SKM-1 (cell line): Measurements from ENCODE around the gene FXR2.
"Not testable (repeated sequence)": the region's sequence is repeated elsewhere in the genome, so short reads cannot be mapped to it uniquely, and the experiment has no call there.

Experiments
- DNase-seq: peaks from one replicate; lab custom pipeline; 2025; ENCODE audit not compliant: unreplicated experiment; lab: John Stamatoyannopoulos, UW

The FXR2 gene

GRCh38 chr17:7629939-7630571 lies 15.4 kb upstream of the FXR2 start, which contains the start of gene SHBG:
TSS of gene SHBG (plus strand) at chr17:7630135. CDS start at chr17:7630173, 38 bp downstream.
- DNase-seq = no peak

- DNase-seq = no peak
These were observed 12.8 kb upstream of the FXR2 start, which contains the start of gene SAT2 for GRCh38 chr17:7627250-7628121. TSS of gene SAT2 (minus strand) at chr17:7627821. CDS start at chr17:7627635, 186 bp downstream.

- DNase-seq = no peak
These were observed 12.2 kb upstream of the FXR2 start for GRCh38 chr17:7626956-7627249.

- no peak for DNase-seq
These were observed 11.6 kb upstream of the FXR2 start for GRCh38 chr17:7626307-7626706.

- DNase-seq = not testable (repeated sequence)
These were observed 11.1 kb upstream of the FXR2 start for GRCh38 chr17:7625749-7626148.

GRCh38 chr17:7623661-7624060 lies 9.0 kb upstream of the FXR2 start:
- DNase-seq = no peak

- DNase-seq = no peak
These were observed 6.1 kb upstream of the FXR2 start for GRCh38 chr17:7620835-7621234.

- DNase-seq = no peak
These were observed 3.9 kb upstream of the FXR2 start for GRCh38 chr17:7618608-7619007.

GRCh38 chr17:7615265-7615747 lies 609 bp upstream of the FXR2 start:
- no peak for DNase-seq

- DNase-seq = no peak
These were observed 800 bp downstream of the FXR2 start for GRCh38 chr17:7613769-7614424.

GRCh38 chr17:7612294-7612640 lies 2.4 kb downstream of the FXR2 start:
- DNase-seq = no peak

GRCh38 chr17:7611635-7612293 lies 2.9 kb downstream of the FXR2 start:
- no peak for DNase-seq

- no peak for DNase-seq
These were observed 4.1 kb downstream of the FXR2 start for GRCh38 chr17:7610641-7611040.

- DNase-seq = no peak
These were observed 8.4 kb downstream of the FXR2 start for GRCh38 chr17:7606280-7606679.

GRCh38 chr17:7597561-7597960 lies 17.1 kb downstream of the FXR2 start:
- DNase-seq = not testable (repeated sequence)

GRCh38 chr17:7593296-7593695 lies 21.4 kb downstream of the FXR2 start:
- DNase-seq = no peak

GRCh38 chr17:7592422-7593021 lies 22.2 kb downstream of the FXR2 start:
- no peak for DNase-seq

GRCh38 chr17:7591596-7591995 lies 23.1 kb downstream of the FXR2 start:
- DNase-seq = no peak

- no peak for DNase-seq
These were observed 24.0 kb downstream of the FXR2 start for GRCh38 chr17:7590743-7591142.

- DNase-seq = no peak
These were observed 24.6 kb downstream of the FXR2 start, which contains the start of gene SOX15 for GRCh38 chr17:7589891-7590691. TSS of gene SOX15 (minus strand) at chr17:7590094. CDS start at chr17:7589676, 418 bp downstream.
